ENCODE data around the gene PCDHA6.

PCDHA6 gene

GRCh38 chr5:140877262-140877581, 49.5 kb downstream of the PCDHA6 start:
- DNase-seq (ENCODE audit: extremely low read depth, low read depth) = no peak
- TF ChIP-seq CTCF (IDR thresholded peaks at IDR 0.05; ENCODE audit: low read depth, low read length, missing control alignments) = no peak
- no peak overlapping the region for H3K4me3 ChIP-seq (replicated peaks; ENCODE audit: low read depth, low read length)

Measured in HFF-Myc (cell line).